HCT116 (cell line): ENCODE results near the gene MYO1E. TPM values are rescaled to one million over a fixed set of nuclear protein-coding genes. Genes with fewer than 3 reads are reported as not detected.

Experiments
- ATAC-seq: fragments of 200-7000 bp; cut with Tn5 transposase; 2 replicates; pipeline ENCODE4 v1.9.1; 2020; ENCODE audit warnings: mild to moderate bottlenecking, moderate library complexity
- BruUV-seq: library from RNA; stranded (reverse); fragments of 400-500 nt; replicated peaks from 2 replicates; lab custom pipeline; 2021; lab: Mats Ljungman, UMichigan
- CTCF ChIA-PET: fragments of 300-600 bp; sonication (Branson Sonifier 250); formaldehyde crosslinking; loops from one replicate; lab custom pipeline; 2021; ENCODE audit warnings: antibody characterized with exemption; lab: Charles Lee
- POLR2A ChIA-PET: fragments of 300-600, 350-600 bp; sonication (Branson Sonifier 250); formaldehyde crosslinking; loops from one replicate; lab custom pipeline; 2021; ENCODE audit warnings: antibody characterized with exemption; lab: Charles Lee
- RAD21 ChIA-PET, 2 experiments: fragments of 300-600 bp; sonication (Branson Sonifier 250); formaldehyde crosslinking; loops; one replicate each; lab custom pipeline; 2023; ENCODE audit warnings: low total read pairs in 2 of 2; ENCODE audit not compliant: uncharacterized antibody in 2 of 2, unreplicated experiment in 2 of 2, low non-redundant PET in 1 of 2; lab: Charles Lee
- DNase-seq: peaks from one replicate; pipeline ENCODE4 v3.0.0-alpha.2; 2010; ENCODE audit warnings: low read depth, low spot score
- H2AFZ ChIP-seq: fragments of 200-600 bp; shearing (Covaris generic), sonication (generic); 2 replicates; pipeline ENCODE4 v1.6.1; 2017; ENCODE audit warnings: low read depth, mixed run types, mixed read lengths, antibody characterized with exemption, low read length; ENCODE audit not compliant: poor library complexity, severe bottlenecking
- H3K27ac ChIP-seq: 2 replicates; pipeline ENCODE4 v1.5.1; 2012; ENCODE audit warnings: low read depth, low read length
- H3K27me3 ChIP-seq: fragments of 200-600 bp; sonication (generic); 2 replicates; pipeline ENCODE4 v1.6.1; 2016; ENCODE audit warnings: mixed run types, low read length, mixed read lengths; ENCODE audit not compliant: insufficient read depth
- H3K36me3 ChIP-seq, 2 experiments: fragments of 200-500 bp in 1 of 2; fragments of 200-600 bp in 1 of 2; sonication (Bioruptor generic) in 1 of 2; sonication (generic) in 1 of 2; 2 replicates each; pipeline versions ENCODE4 v1.5.1 to v1.6.1; 2014 to 2016; ENCODE audit warnings: low read length in 2 of 2, inconsistent platforms in 1 of 2, mixed read lengths in 1 of 2, mixed run types in 1 of 2; ENCODE audit not compliant: insufficient read depth in 2 of 2, control insufficient read depth in 1 of 2
- H3K4me1 ChIP-seq, 2 experiments: fragments of 200-600 bp in 1 of 2; sonication (generic) in 1 of 2; 2 replicates each; pipeline versions ENCODE4 v1.5.1 to v1.6.1; 2012 to 2017; ENCODE audit warnings: low read length in 2 of 2, inconsistent platforms in 1 of 2, mild to moderate bottlenecking in 1 of 2, mixed read lengths in 1 of 2, mixed run types in 1 of 2, moderate library complexity in 1 of 2; ENCODE audit not compliant: insufficient read depth in 2 of 2, control insufficient read depth in 1 of 2
- H3K4me2 ChIP-seq: fragments of 200-600 bp; sonication (generic); 2 replicates; pipeline ENCODE4 v1.6.1; 2017; ENCODE audit warnings: mixed run types, low read length, mixed read lengths
- H3K4me3 ChIP-seq, 2 experiments: fragments of 200-600 bp in 1 of 2; sonication (generic) in 1 of 2; replicated peaks in 1 of 2; 2 replicates each; pipeline ENCODE4 v1.5.1; 2011 to 2016; ENCODE audit warnings: low read length in 2 of 2, control low read depth in 1 of 2, low read depth in 1 of 2, mild to moderate bottlenecking in 1 of 2, mixed read lengths in 1 of 2, mixed run types in 1 of 2
- H3K79me2 ChIP-seq: fragments of 200-600 bp; sonication (generic); 2 replicates; pipeline ENCODE4 v1.6.1; 2017; ENCODE audit warnings: mild to moderate bottlenecking, mixed run types, low read length, moderate library complexity, mixed read lengths; ENCODE audit not compliant: insufficient read depth
- H3K9ac ChIP-seq: fragments of 200-600 bp; sonication (generic); 2 replicates; pipeline ENCODE4 v1.6.1; 2016; ENCODE audit warnings: low read length, mixed read lengths
- H3K9me2 ChIP-seq: fragments of 200-600 bp; sonication (generic), shearing (Covaris generic); 2 replicates; pipeline ENCODE4 v1.6.1; 2017; ENCODE audit warnings: mixed run types, mild to moderate bottlenecking, moderate library complexity; ENCODE audit not compliant: insufficient read depth
- H3K9me3 ChIP-seq, 2 experiments: fragments of 200-500 bp in 1 of 2; fragments of 200-600 bp in 1 of 2; sonication (Bioruptor generic) in 1 of 2; sonication (generic) in 1 of 2; 2 replicates each; pipeline ENCODE4 v1.6.1; 2014 to 2017; ENCODE audit warnings: low read length in 2 of 2, mixed read lengths in 2 of 2, inconsistent platforms in 1 of 2, low read depth in 1 of 2, mild to moderate bottlenecking in 1 of 2, mixed run types in 1 of 2, moderate library complexity in 1 of 2; ENCODE audit not compliant: control insufficient read depth in 1 of 2, insufficient read depth in 1 of 2
- H4K20me1 ChIP-seq: fragments of 200-600 bp; sonication (generic), shearing (Covaris generic); 2 replicates; pipeline ENCODE4 v1.6.1; 2017; ENCODE audit warnings: mixed run types, mild to moderate bottlenecking, moderate library complexity; ENCODE audit not compliant: insufficient read depth
- ATF3 ChIP-seq: IDR thresholded peaks from 2 replicates; pipeline ENCODE4 v1.6.1; 2012
- CBX3 ChIP-seq: IDR thresholded peaks from 2 replicates; pipeline ENCODE4 v1.6.1; 2012; ENCODE audit warnings: low read depth
- CTCF ChIP-seq, 3 experiments: fragments of 200-600 bp in 1 of 3; sonication (generic) in 1 of 3; IDR thresholded peaks in 2 of 3; conservative IDR thresholded peaks in 1 of 3; 2 replicates each; pipeline ENCODE4 v1.5.1; 2012 to 2017; ENCODE audit warnings: low read depth in 2 of 3, low read length in 2 of 3, antibody characterized with exemption in 1 of 3, borderline replicate concordance in 1 of 3, control low read depth in 1 of 3, mild to moderate bottlenecking in 1 of 3, mixed read lengths in 1 of 3, mixed run types in 1 of 3, moderate library complexity in 1 of 3; ENCODE audit not compliant: insufficient read depth in 1 of 3
- EGR1 ChIP-seq: IDR thresholded peaks from 2 replicates; pipeline ENCODE4 v1.6.1; 2012; ENCODE audit warnings: low read depth
- ELF1 ChIP-seq: IDR thresholded peaks from 2 replicates; pipeline ENCODE4 v1.6.1; 2012; ENCODE audit warnings: low read depth, borderline replicate concordance
- EZH2phosphoT487 ChIP-seq: fragments of 200-600 bp; IDR thresholded peaks from 2 replicates; pipeline ENCODE4 v1.6.1; 2018; ENCODE audit warnings: antibody characterized with exemption, borderline replicate concordance
- FOSL1 ChIP-seq: IDR thresholded peaks from 2 replicates; pipeline ENCODE4 v1.6.1; 2012; ENCODE audit warnings: low read depth
- JUND ChIP-seq: IDR thresholded peaks from 2 replicates; pipeline ENCODE4 v1.6.1; 2012
- MAX ChIP-seq: IDR thresholded peaks from 2 replicates; pipeline ENCODE4 v1.6.1; 2012
- POLR2A ChIP-seq: IDR thresholded peaks from 2 replicates; pipeline ENCODE4 v1.7.0; 2011; ENCODE audit warnings: borderline replicate concordance; ENCODE audit not compliant: insufficient read depth, insufficient read length; ENCODE audit errors: extremely low read depth
- RAD21 ChIP-seq: IDR thresholded peaks from 2 replicates; pipeline ENCODE4 v1.6.1; 2012; ENCODE audit warnings: low read depth, mild to moderate bottlenecking
- SIN3A ChIP-seq: IDR thresholded peaks from 2 replicates; pipeline ENCODE4 v1.6.1; 2012; ENCODE audit warnings: low read depth
- SP1 ChIP-seq: IDR thresholded peaks from 2 replicates; pipeline ENCODE4 v1.6.1; 2012; ENCODE audit warnings: low read depth
- SRF ChIP-seq: IDR thresholded peaks from 2 replicates; pipeline ENCODE4 v1.6.1; 2012; ENCODE audit warnings: low read depth
- YY1 ChIP-seq: IDR thresholded peaks from 2 replicates; pipeline ENCODE4 v1.6.1; 2011; ENCODE audit warnings: low read length, low read depth, moderate library complexity, mild to moderate bottlenecking; ENCODE audit not compliant: insufficient replicate concordance; ENCODE audit errors: extremely low read depth
- ZBTB33 ChIP-seq: IDR thresholded peaks from 2 replicates; pipeline ENCODE4 v1.6.1; 2011; ENCODE audit warnings: mild to moderate bottlenecking, low read length, moderate library complexity; ENCODE audit not compliant: insufficient replicate concordance; ENCODE audit errors: extremely low read depth
- ZFX ChIP-seq: fragments of 450-650 bp; IDR thresholded peaks from 2 replicates; pipeline ENCODE4 v1.6.1; 2017
- ZNF274 ChIP-seq: fragments of 200-500 bp; sonication (Bioruptor generic); IDR thresholded peaks from 2 replicates; pipeline ENCODE4 v1.6.1; 2014; ENCODE audit warnings: mild to moderate bottlenecking, low read depth, low read length, inconsistent platforms
- intact Hi-C: fragments of 100-400 bp; cut with micrococcal nuclease; formaldehyde crosslinking; loops from 2 replicates; pipeline ENCODE4 v1.10.0; 2022
- total RNA-seq: library from RNA; stranded (reverse); gene quantifications from one replicate; pipeline ENCODE4 v1.2.1, GENCODE V29; 2021; ENCODE audit not compliant: unreplicated experiment

The MYO1E gene
- total RNA-seq, 1 experiment from 2014 or later: 182 TPM

GRCh38 chr15:59317211-59317610, 55.5 kb downstream of the MYO1E start:
- POLR2A ChIA-PET: no interaction called here
- no peak for DNase-seq

More at GRCh38 chr15:59317211-59317610, 55.5 kb downstream of the MYO1E start:
- no TSS peak for BruUV-seq
- TF ChIP-seq JUND: no peak
- TF ChIP-seq ZBTB33: no peak
- no peak for TF ChIP-seq EGR1
- no peak for TF ChIP-seq CBX3
- TF ChIP-seq ZFX: no peak
- no peak for TF ChIP-seq EZH2phosphoT487
- TF ChIP-seq FOSL1: no peak
- no peak for TF ChIP-seq SP1
- no peak for TF ChIP-seq CTCF (IDR thresholded peaks at IDR 0.05 in 2 of 3, conservative IDR thresholded peaks at IDR 0.05 in 1 of 3; ENCODE audit: borderline replicate concordance in 1 of 3, insufficient read depth in 1 of 3, low read depth in 2 of 3, low read length in 2 of 3)
- TF ChIP-seq ATF3: no peak
- TF ChIP-seq POLR2A: no peak
- no peak for TF ChIP-seq MAX
- no peak for TF ChIP-seq SRF
- TF ChIP-seq RAD21: no peak
- no peak for TF ChIP-seq ELF1
- TF ChIP-seq ZNF274: no peak
- no peak for TF ChIP-seq YY1
- TF ChIP-seq SIN3A: no peak
- TF ChIP-seq, all 23 proteins: peak for 0
- Histone ChIP-seq H4K20me1 (no peaks in the 10 kb centered on the region), H2AFZ (no peak overlapping the region), H3K4me2 (no peak overlapping the region), H3K27me3 (no peaks in the 10 kb centered on the region), H3K36me3 (peaks cover 0 to 3% of the 10 kb centered on the region in 2 experiments; a peak in 1 of 4 replicates), H3K9me2 (no peaks in the 10 kb centered on the region), H3K4me1 (peaks cover 14 to 28% of the 10 kb centered on the region in 2 experiments; a peak in 3 of 4 replicates), H3K79me2 (peaks cover 67% of the 10 kb centered on the region), H3K9ac (no peak overlapping the region), H3K9me3 (no peaks in the 10 kb centered on the region), H3K27ac (no peak overlapping the region), H3K4me3 (no peak overlapping the region)
- intact Hi-C loops: no loop called here
- ChIA-PET CTCF (no interaction called here), RAD21 (no interaction called here)
- ATAC-seq: no peak
